Fibroblast of lung (primary cell): ENCODE results near the gene ACTC1.

Source experiments
- EZH2 ChIP-seq: IDR thresholded peaks from 2 replicates; pipeline ENCODE4 v1.5.1; 2012; ENCODE audit warnings: low read length, control low read depth, mild to moderate bottlenecking; ENCODE audit errors: missing control alignments
- TF ChIP-seq, protein P1 (sequence below), 2 donors: IDR thresholded peaks in 1 of 2; conservative IDR thresholded peaks in 1 of 2; 1 replicate in 1 of 2; 2 replicates in 1 of 2; pipeline ENCODE4 v1.5.1; 2011 to 2012; ENCODE audit warnings: low read length in 2 of 2, control low read depth in 1 of 2, inconsistent platforms in 1 of 2, low read depth in 1 of 2, mild to moderate bottlenecking in 1 of 2

DNA sequence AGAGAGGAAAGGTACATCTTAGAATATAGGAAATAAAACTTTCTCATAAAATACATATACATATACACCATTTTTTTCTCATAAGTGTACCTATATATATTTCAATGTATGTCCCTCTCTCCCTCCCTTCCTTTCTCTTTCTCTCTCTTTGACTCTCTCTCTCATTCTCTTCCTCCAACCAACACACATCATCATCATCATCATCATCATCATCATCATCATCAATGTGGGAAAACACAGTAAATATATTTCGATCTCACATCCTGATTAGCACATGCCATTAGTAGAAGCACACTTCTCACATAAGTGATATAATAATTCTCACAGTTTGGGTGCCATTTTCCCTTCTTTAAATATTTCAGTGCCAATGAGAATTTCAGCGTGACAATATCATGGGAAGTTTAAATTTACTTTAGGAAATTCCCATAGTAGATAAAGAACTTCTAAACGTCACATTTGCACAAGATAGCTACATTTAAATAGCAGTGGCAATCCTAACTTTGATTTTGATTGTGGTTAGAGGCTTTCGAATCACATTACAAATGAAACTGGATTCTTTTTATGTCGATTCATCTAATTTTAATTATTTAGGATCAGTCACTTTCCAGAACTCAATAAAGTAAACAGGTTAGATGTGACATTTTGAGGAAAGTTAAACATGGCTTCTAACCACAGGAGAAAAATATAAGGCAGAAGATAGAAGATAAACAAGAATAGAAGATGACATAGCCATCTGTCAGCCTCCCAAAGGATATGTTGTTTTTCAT lies 33.0 kb upstream of the ACTC1 start:
- TF ChIP-seq, protein P1, sequence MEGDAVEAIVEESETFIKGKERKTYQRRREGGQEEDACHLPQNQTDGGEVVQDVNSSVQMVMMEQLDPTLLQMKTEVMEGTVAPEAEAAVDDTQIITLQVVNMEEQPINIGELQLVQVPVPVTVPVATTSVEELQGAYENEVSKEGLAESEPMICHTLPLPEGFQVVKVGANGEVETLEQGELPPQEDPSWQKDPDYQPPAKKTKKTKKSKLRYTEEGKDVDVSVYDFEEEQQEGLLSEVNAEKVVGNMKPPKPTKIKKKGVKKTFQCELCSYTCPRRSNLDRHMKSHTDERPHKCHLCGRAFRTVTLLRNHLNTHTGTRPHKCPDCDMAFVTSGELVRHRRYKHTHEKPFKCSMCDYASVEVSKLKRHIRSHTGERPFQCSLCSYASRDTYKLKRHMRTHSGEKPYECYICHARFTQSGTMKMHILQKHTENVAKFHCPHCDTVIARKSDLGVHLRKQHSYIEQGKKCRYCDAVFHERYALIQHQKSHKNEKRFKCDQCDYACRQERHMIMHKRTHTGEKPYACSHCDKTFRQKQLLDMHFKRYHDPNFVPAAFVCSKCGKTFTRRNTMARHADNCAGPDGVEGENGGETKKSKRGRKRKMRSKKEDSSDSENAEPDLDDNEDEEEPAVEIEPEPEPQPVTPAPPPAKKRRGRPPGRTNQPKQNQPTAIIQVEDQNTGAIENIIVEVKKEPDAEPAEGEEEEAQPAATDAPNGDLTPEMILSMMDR (conservative IDR thresholded peaks at IDR 0.05 in 1 of 2, IDR thresholded peaks at IDR 0.05 in 1 of 2; ENCODE audit: low read depth in 1 of 2, low read length in 2 of 2) = no peak
- no peak for TF ChIP-seq EZH2
